NCI-H446 (cell line): Measurements from ENCODE around the gene CENPC.
A peak's percentile ranks its signal among the peaks of the same experiment; 100 is the strongest.
"Not testable (repeated sequence)": the region's sequence is repeated elsewhere in the genome, so short reads cannot be mapped to it uniquely, and the experiment has no call there.

Experiments
- DNase-seq, 2 experiments: peaks; one replicate each; lab custom pipeline; 2025; lab: John Stamatoyannopoulos, UW

Gene CENPC

DNA sequence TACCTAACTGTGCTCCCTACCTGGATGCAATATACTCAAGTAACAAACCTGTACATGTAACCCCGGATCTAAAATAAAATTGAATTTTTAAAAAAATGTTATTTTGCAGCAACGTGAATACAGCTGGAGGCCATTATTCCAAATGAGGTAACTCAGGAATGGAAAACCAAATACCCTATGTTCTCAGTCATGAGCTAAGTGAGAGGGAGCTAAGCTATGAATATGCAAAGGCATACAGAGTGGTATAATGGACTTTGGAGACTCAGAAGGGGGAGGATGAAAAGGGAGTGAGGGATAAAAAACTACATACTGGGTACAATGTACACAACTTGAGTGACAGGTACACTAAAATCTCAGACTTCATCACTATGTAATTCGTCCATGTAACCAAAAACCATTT lies 78.6 kb downstream of the CENPC start:
- no peak for DNase-seq

DNA sequence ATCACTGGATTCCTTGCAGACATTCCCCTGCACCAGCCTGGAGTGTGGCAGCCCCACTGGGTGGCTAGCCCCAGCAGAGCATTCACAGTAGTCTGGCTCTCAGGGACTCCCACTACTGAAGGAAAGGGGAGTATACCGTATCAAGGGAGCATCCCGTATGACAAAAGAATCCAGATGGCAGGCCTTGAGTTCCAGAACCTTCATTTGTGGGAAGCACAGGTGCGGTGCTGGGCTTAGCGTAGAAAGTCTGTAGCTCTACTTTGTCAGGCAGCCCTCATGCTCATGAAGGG lies 79.6 kb downstream of the CENPC start:
- no peak for DNase-seq

DNA sequence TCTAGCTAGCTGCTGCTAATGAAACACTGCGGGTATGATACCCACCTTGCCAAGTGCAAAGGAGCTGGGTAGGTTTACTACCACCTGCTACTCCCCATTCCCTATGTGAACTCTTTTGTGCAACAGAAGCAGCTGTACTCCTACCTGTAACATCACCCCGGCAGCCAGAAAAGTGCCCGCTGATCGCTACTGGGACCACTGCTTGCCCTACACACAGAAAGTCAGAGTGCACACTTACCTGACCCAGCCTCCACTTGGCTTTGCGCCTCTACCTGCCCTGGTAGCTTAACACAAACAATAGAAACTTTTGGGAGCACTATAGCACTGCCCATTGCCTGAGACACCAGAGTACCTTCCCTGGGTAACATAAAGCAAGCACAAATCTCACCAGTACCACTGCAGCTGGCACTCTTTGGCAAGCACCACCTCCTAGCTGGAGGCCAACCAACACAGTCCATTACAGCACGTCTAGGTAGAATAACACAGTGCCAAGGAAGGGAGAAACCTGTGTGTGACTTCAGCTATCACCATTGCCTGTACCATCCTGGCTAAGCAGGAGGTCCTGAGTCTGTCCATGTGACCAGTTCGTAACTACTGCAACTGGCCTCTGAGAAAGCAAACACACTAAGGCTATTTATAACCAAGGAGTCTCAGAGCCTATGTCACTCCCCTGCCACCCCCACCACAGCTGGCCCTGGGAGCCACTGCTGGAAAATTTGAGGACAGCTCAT lies 80.1 kb downstream of the CENPC start:
- DNase-seq, result peak in 1 of 2 experiments; percentile 9

DNA sequence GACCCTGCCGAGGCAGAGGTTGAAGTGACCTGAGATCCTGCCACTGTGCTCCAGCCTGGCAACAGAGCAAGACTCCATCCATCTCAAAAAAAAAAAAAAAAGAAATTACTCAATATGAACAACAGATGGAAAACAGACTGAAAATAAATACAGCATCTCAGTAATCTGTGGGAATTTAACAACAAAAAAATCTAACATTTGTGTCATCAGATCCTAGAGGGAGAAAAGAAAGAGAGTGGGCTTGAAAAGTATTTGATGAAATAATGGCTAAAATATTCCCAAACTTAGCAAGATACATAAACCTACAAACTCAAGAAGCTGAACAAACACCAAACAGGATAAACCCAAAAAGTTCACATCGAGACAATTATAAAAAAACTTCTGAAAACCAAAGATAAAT lies 84.7 kb downstream of the CENPC start:
- no peak for DNase-seq

DNA sequence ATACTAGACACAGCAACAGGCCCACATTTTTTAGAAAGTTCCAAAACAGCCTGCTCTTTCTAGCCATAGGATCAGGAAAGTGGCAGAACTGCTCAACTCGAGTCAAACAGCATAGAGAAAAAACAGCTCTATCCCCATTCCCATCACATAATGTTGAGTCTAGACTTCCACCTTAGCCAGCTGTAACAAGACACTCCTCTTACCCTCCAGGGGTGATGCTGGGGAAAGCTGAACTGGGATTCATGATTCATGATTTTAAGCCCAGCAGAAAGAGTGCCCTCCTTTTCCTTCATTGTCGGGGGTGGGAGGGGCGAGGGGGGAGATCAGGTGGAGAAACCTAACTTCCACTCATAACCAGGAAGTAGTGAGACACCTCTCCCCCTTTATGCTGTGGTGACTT lies 86.1 kb downstream of the CENPC start:
- no peak for DNase-seq

DNA sequence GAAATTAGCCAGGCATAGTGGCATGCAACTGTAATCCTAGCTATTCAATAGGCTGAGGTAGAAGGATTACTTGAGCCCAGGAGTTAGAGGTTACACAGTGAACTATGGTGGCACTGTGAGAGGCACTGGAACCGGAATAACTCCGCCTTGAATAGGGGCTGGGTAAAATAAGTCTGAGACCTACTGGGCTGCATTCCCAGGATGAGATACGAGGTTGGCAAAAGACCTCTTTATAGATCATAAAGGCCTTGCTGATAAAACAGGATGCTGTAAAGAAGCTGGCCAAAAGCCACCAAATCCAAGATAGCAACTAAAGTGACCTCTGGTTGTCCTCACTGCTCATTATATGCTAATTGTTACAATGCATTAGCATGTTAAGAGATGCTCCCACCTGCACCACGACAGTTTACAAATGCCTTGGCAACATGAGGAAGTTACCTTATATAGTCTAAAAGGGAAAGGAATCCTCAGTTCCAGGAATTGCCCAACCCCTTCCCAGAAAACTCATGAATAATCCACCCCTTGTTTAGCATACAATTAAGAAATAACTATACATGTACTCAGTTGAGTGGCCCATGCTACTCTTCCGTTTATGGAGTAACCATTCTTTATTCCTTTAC lies 88.6 kb downstream of the CENPC start:
- no peak for DNase-seq

DNA sequence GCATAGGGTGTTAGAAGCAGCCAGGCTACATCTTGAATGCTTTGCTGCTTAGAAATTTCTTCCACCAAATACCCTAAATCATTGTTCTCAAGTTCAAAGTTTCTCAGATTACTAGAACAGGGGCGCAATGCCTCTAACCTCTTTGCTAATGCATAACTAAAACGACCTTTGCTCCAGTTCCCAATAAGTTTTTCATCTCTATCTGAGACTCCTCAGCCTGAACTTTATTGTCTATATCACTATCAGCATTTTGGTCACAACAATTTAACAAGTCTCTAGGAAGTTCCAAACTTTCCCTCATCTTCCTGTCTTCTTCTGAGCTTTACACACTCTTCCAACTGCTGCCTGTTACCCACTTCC lies 92.5 kb downstream of the CENPC start:
- not testable (repeated sequence) for DNase-seq

DNA sequence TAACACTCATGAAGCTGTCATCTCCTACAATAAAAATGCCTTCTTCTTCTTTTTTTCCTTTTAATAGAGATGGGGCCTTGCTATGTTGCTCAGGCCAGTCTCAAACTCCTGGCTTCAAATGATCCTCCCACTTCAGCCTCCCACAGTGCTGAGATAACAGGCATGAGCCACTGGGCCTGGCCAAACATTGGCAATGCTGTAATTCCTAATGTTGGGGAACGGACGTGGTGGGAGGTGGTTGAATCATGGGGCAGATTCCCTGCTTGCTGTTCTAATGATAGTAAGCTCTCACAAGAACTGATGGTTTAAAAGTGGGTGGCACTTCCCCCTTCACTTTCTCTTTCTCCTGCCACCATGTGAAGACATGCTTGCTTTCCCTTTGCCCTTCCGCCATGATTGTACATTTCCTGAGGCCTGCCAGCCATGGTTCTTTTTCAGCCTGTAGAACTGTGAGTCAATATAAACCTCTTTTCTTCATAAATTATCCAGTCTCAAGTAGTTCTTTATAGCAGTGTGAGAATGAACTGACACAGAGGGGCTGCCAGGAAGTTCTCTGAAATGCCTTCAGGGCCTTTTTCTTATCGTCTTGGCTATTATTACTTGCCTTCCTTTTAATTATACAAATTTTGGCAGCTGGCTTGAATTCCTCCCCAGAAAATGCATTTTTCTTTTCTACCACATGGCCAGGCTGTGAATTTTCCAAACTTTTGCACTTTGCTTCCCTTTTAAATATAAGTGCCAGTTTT lies 93.0 kb downstream of the CENPC start:
- no peak for DNase-seq

DNA sequence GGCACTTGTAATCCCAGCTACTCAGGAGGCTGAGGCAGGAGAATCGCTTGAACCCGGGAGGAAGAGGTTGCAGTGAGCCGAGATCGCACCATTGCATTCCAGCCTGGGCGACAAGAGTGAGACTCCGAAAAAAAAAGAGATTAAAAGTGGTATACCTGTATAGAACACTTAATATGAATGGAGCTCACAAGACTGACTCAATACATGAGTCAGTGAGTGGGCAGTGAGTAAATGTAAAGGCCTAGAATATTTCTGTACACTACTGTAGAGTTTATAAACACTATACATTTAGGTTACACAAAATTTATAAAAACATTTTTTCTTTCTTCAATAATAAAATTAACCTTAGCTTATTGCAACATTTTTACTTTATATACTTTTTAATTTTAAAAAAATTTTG lies 93.8 kb downstream of the CENPC start:
- no peak for DNase-seq

DNA sequence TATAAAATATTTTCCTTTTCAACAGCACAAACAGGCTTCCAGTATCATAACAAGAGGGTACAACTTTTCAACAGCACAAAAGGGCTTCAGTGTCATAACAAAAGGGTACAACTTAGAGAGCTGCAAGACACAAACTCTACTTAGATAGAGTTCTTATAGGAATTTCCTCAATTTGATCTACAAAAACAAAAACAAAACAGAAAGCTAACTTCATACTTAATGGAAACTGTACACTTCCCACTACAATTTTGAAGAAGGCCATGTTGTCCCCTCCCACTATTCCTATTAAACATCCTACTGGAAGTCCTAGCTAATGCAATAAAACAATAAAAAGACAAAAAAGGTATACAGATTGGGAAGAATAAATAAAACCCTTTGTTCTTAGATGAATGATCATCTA lies 96.7 kb downstream of the CENPC start:
- no peak for DNase-seq

DNA sequence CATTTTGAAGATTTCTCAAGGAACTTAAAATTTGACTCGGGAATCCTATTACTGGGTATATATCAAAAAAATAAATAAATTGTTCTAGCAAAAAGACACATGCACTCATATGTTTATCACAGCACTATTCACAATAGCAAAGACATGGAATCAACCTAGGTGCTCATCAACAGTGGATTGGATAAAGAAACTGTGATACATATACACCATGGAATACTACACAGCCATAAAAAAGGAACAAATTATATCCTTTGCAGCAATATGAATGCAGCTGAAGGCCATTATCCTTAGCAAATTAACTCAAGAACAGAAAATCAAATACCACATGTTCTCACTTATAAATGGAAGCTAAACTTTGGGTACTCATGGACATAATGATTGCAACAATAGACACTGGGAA lies 97.4 kb downstream of the CENPC start:
- DNase-seq, result no peak

DNA sequence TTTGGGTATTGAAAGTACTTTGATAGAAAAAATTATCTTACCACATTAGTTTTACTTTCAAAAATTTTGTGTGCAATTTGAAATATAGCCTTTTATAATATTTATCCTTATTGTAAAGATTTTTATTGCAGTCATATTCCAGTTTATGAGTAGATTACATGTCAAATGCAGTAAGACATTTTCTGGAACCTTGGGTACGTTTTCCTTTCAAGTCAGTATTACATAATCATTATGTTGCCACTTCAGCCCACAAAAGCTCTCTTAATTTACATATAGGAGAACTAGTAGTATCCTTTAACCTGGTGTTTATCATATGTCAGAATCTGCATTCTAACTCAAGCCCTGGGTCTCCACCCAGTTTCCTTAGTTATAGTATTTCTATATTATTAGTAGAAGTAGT lies 98.5 kb downstream of the CENPC start:
- no peak for DNase-seq

DNA sequence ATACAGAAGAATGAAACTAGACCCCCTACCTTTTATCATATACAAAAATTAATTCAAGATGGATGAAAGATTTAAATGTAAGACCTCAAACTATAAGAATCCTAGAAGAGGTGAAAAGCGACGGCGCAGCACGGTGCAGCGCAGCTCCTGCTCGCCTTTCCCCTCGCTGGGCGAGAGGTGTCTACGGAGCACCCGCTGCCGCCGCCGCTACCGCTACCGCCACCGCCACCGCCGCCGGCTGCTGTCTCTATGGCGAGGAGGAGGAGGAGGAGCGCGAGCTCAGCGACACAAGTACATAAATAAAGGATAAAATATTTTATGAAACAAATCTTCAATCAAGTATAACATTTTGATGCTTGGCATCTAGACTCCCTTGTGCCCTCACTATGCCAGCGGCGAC lies 99.4 kb downstream of the CENPC start:
- DNase-seq, result not testable (repeated sequence)

DNA sequence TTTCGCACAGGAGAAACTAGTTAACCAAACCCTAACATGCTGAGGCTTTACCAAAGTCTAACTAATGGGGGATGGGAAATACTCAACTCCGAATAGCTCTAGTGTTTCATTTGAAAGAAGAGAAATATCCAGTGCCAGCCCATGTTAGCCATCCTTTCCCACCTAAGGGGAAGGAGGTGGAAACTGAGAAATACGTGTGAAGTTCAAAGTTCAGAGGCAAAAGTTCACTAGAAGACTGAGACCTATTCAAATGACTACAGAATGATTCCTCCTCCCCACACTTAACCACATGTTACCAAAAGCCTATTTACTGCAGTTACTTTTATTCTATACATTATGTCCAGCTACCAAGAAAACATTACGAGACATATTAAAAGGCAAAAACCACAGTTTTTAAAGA lies 106.3 kb downstream of the CENPC start:
- DNase-seq, result no peak

DNA sequence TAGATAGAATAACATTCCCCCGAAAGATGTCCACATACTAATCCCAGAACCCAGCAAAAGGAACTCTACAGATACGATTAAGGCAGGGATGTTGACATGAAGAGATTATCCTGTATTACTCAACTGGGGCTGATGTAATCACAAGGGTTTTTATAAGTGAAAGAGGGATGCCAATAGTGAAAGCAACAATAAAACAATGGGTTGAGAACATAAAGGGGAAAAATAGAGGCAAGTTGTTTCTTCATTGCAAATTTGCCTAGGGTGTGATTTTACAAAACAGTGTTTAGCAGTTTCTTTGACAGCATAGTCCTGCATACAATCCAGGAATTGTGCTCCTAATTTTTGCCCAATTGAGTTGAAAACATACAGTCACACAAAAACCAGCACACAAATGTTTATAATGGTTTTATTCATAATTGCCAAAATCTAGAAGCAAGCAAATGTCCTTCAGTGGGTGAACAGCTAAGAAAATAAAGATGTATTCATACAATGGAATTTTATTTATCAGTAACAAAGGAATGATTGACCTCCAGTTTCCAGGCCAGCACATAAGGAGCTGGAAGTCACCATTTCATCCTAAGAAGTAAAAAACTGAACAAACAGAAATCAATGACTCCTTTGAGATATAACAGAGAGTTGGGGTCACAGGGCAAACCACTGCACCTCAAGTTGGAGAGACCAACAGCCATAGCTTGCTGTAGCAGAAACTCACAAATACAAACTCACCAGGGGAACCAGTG lies 107.2 kb downstream of the CENPC start:
- no peak for DNase-seq

DNA sequence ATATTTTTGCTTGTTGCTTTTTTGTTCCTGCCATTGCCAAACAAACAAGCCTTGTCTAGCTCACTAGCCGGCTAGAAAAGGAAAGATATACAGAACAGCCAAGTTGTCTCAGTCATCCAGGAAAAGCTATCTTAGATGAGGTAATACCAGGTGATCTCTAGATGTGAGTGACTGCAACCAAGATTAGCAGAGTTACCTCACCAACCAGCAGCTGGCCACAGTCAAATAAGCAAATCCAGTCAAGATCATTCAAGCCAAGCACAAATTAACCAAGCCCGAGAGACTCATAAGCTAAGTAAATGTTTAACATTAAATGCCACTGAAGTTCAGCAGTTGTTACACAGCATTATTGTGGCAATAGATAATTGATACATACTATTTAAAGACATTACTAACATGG lies 108.6 kb downstream of the CENPC start:
- no peak for DNase-seq

DNA sequence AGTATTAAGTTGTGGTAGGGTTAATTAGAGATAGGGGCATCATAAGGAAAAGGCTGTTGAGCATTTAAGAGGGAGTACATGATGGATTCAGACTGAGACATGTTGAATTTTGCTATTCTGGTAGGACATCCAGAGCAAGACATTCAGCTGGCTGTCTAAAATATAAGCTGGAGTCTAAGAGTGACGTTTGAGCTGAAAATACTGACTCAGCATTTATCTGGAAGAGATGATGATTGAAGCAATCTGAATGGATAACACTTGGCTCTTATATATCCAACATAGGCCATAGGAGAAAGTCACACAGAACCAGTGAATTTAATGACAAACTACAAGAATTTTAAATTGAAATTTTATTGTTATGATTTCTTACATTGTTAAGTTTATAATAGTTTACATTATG lies 114.3 kb downstream of the CENPC start:
- no peak for DNase-seq

DNA sequence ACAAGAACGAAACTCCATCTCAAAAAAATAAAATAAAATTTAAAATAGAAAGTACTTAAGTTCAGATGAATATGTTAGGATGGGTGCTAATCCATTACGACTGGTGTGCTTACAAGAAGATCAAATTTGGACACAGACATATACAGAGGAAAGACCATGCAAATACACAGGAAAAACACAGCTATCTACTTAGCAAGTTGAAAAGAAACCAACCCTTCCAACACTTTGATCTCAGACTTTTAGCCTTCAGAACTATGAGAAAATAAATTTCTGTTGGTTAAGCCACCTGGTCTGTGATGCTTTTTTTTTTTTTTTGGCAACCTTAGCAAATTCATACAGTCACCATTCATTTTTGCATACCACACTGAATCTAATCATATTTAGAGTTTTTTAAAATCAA lies 116.5 kb downstream of the CENPC start:
- no peak for DNase-seq
